Mesendoderm (in vitro differentiated cells): ENCODE measurements around the gene BACH2.
A peak's percentile ranks its signal among the peaks of the same experiment; 100 is the strongest.

Source experiments
- DNase-seq: peaks from one replicate; pipeline ENCODE4 v3.0.0; 2013
- H2AK5ac ChIP-seq: 2 replicates; pipeline ENCODE4 v1.6.1; 2013; ENCODE audit warnings: low read length, inconsistent platforms
- H2BK120ac ChIP-seq: 2 replicates; pipeline ENCODE4 v1.6.1; 2013; ENCODE audit warnings: low read depth, mild to moderate bottlenecking, low read length, moderate library complexity, mixed read lengths
- H2BK15ac ChIP-seq: replicated peaks from 2 replicates; pipeline ENCODE4 v1.6.1; 2013; ENCODE audit warnings: low read depth, mild to moderate bottlenecking, moderate library complexity
- H2BK5ac ChIP-seq: 2 replicates; pipeline ENCODE4 v1.6.1; 2013; ENCODE audit warnings: low read length, inconsistent platforms
- H3K18ac ChIP-seq: 2 replicates; pipeline ENCODE4 v1.6.1; 2013; ENCODE audit warnings: mild to moderate bottlenecking, low read length, mixed read lengths
- H3K23ac ChIP-seq: one replicate; pipeline ENCODE4 v1.6.1; 2013; ENCODE audit warnings: low read length
- H3K27ac ChIP-seq: 2 replicates; pipeline ENCODE4 v1.5.1; 2013; ENCODE audit warnings: low read depth, mild to moderate bottlenecking, inconsistent platforms, low read length, moderate library complexity
- H3K27me3 ChIP-seq: 2 replicates; pipeline ENCODE4 v1.6.1; 2013; ENCODE audit warnings: low read length, control low read depth, mild to moderate bottlenecking, inconsistent platforms; ENCODE audit not compliant: insufficient read depth, poor library complexity
- H3K36me3 ChIP-seq: 2 replicates; pipeline ENCODE4 v1.6.1; 2013; ENCODE audit warnings: low read length, inconsistent platforms; ENCODE audit not compliant: control insufficient read depth, insufficient read depth
- H3K4ac ChIP-seq: one replicate; pipeline ENCODE4 v1.6.1; 2013; ENCODE audit warnings: low read depth, mild to moderate bottlenecking, low read length, moderate library complexity
- H3K4me1 ChIP-seq: 2 replicates; pipeline ENCODE4 v1.6.1; 2013; ENCODE audit warnings: low read depth, low read length, inconsistent platforms; ENCODE audit not compliant: control insufficient read depth
- H3K4me2 ChIP-seq: 2 replicates; pipeline ENCODE4 v1.6.1; 2013; ENCODE audit warnings: low read length
- H3K4me3 ChIP-seq: 2 replicates; pipeline ENCODE4 v1.5.1; 2013; ENCODE audit warnings: mild to moderate bottlenecking, low read length
- H3K56ac ChIP-seq: one replicate; pipeline ENCODE4 v1.6.1; 2013; ENCODE audit warnings: low read length
- H3K79me1 ChIP-seq: 2 replicates; pipeline ENCODE4 v1.6.1; 2013; ENCODE audit warnings: low read length, inconsistent platforms
- H3K79me2 ChIP-seq: 2 replicates; pipeline ENCODE4 v1.6.1; 2013; ENCODE audit warnings: mild to moderate bottlenecking, low read length; ENCODE audit not compliant: control insufficient read depth, insufficient read depth
- H3K9ac ChIP-seq: 2 replicates; pipeline ENCODE4 v1.6.1; 2013; ENCODE audit warnings: low read length, inconsistent platforms
- H4K5ac ChIP-seq: one replicate; pipeline ENCODE4 v1.6.1; 2013; ENCODE audit warnings: low read length
- H4K8ac ChIP-seq: one replicate; pipeline ENCODE4 v1.6.1; 2013; ENCODE audit warnings: low read depth, mild to moderate bottlenecking, control low read depth, low read length, moderate library complexity
- WGBS: extraction: QIAGEN DNeasy Blood & Tissue Kit; methylation state at CpG from one replicate; pipeline ENCODE4 v1.1.7; 2013; ENCODE audit warnings: low lambda C conversion rate, missing lambda C conversion rate; ENCODE audit not compliant: insufficient coverage; ENCODE audit errors: extremely low coverage; 5-methylcytosine and 5-hydroxymethylcytosine counted together

The BACH2 gene

GRCh38 chr6:89940225-89941027, 356.2 kb downstream of the BACH2 start:
- Histone ChIP-seq H4K8ac (no peak overlapping the region), H2AK5ac (no peak overlapping the region), H3K4me3 (no peak overlapping the region), H3K4me1 (no peaks in the 10 kb centered on the region), H3K4me2 (no peak overlapping the region), H3K18ac (no peak overlapping the region), H3K9ac (no peak overlapping the region), H2BK120ac (no peak overlapping the region), H3K27ac (no peak overlapping the region), H3K36me3 (no peaks in the 10 kb centered on the region), H2BK15ac (no peak overlapping the region), H3K4ac (no peak overlapping the region), H3K56ac (peak overlapping the region; percentile 30), H2BK5ac (no peak overlapping the region), H3K79me1 (no peaks in the 10 kb centered on the region), H4K5ac (no peak overlapping the region), H3K79me2 (no peaks in the 10 kb centered on the region), H3K27me3 (no peaks in the 10 kb centered on the region), H3K23ac (no peak overlapping the region)
- peak; percentile 84 for DNase-seq
- no CpG with 5 or more reads among the region's 9 CpGs for WGBS

DNA sequence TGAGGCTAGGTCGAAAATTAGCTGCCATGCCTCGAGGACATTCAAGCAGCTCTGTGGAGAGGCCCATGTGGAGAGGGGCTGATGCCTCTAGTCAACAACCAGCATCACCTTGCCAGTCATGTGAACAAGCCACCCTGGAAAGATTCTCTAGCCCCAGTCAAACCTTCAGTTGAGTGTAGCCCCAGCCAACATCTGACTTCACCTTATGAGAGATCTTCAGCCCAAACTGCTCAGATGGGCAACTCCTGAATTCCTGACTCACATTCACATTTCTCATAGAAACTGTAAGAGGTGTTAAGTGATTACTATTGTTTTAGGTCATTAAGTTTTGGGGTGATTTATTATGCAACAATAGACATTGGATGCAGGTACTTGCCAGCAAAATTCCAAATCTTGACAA, 357.5 kb downstream of the BACH2 start:
- no peak overlapping the region for H3K27ac ChIP-seq
- no peak overlapping the region for H3K56ac ChIP-seq
- no peak overlapping the region for H4K5ac ChIP-seq
- no peak overlapping the region for H3K23ac ChIP-seq
- H3K36me3 ChIP-seq, result no peaks in the 10 kb centered on the region
- no peak overlapping the region for H3K18ac ChIP-seq
- H2BK120ac ChIP-seq, result no peak overlapping the region
- no peaks in the 10 kb centered on the region for H3K79me1 ChIP-seq
- H2AK5ac ChIP-seq, result no peak overlapping the region
- WGBS, result no CpG with 5 or more reads among the region's 2 CpGs
- H3K4me3 ChIP-seq, result no peak overlapping the region
- H3K4me2 ChIP-seq, result no peak overlapping the region
- no peaks in the 10 kb centered on the region for H3K27me3 ChIP-seq
- no peak for DNase-seq
- no peaks in the 10 kb centered on the region for H3K4me1 ChIP-seq
- no peaks in the 10 kb centered on the region for H3K79me2 ChIP-seq
- no peak overlapping the region for H2BK15ac ChIP-seq
- H4K8ac ChIP-seq, result no peak overlapping the region
- H2BK5ac ChIP-seq, result no peak overlapping the region
- no peak overlapping the region for H3K9ac ChIP-seq
- no peak overlapping the region for H3K4ac ChIP-seq

- no peak overlapping the region for H3K4me3 ChIP-seq
- no peak overlapping the region for H3K4me2 ChIP-seq
- H3K4ac ChIP-seq, result no peak overlapping the region
- no peak overlapping the region for H4K8ac ChIP-seq
- no peak overlapping the region for H4K5ac ChIP-seq
- no peaks in the 10 kb centered on the region for H3K36me3 ChIP-seq
- H3K23ac ChIP-seq, result no peak overlapping the region
- H3K18ac ChIP-seq, result no peak overlapping the region
- no peak overlapping the region for H2BK120ac ChIP-seq
- no peak overlapping the region for H3K56ac ChIP-seq
- H3K4me1 ChIP-seq, result no peaks in the 10 kb centered on the region
- no peak overlapping the region for H2AK5ac ChIP-seq
- H2BK15ac ChIP-seq, result no peak overlapping the region
- H3K79me1 ChIP-seq, result no peaks in the 10 kb centered on the region
- no peak overlapping the region for H3K9ac ChIP-seq
- whole genome bisulfite sequencing, result no CpG with 5 or more reads among the region's 12 CpGs
- H3K27me3 ChIP-seq, result no peaks in the 10 kb centered on the region
- no peak for DNase-seq
- no peak overlapping the region for H3K27ac ChIP-seq
- H2BK5ac ChIP-seq, result no peak overlapping the region
- H3K79me2 ChIP-seq, result no peaks in the 10 kb centered on the region
Measured at GRCh38 chr6:89938014-89938413, 358.6 kb downstream of the BACH2 start.

DNA sequence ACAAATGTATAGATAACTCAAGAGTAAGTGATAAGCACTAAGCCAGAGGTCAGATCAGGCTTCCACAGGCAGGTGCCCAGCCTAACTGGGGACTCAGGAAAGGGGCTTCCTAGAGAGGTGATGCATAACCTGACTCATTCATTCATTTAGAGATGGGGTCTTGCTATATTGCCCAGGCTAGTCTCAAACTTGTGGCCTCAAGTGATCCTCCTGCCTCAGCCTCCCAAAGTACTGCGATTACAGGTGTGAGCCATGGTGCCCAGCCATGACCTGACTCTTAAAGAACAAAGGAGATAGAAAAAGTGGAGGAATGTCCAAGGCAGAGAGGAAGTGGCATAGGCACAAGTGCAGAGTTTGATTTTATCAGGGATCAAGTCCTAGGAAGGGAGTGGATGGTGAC, 360.5 kb downstream of the BACH2 start:
- WGBS, result no CpG with 5 or more reads among the region's 1 CpG
- H3K4me2 ChIP-seq, result no peak overlapping the region
- no peak overlapping the region for H3K18ac ChIP-seq
- no peak overlapping the region for H2BK120ac ChIP-seq
- H3K27me3 ChIP-seq, result no peaks in the 10 kb centered on the region
- no peaks in the 10 kb centered on the region for H3K79me2 ChIP-seq
- H2BK5ac ChIP-seq, result no peak overlapping the region
- H3K27ac ChIP-seq, result no peak overlapping the region
- H3K23ac ChIP-seq, result no peak overlapping the region
- no peaks in the 10 kb centered on the region for H3K79me1 ChIP-seq
- no peak overlapping the region for H3K9ac ChIP-seq
- H3K4me3 ChIP-seq, result no peak overlapping the region
- H2AK5ac ChIP-seq, result no peak overlapping the region
- H3K36me3 ChIP-seq, result no peaks in the 10 kb centered on the region
- H2BK15ac ChIP-seq, result no peak overlapping the region
- H3K4me1 ChIP-seq, result no peaks in the 10 kb centered on the region
- no peak for DNase-seq
- no peak overlapping the region for H3K56ac ChIP-seq
- no peak overlapping the region for H4K8ac ChIP-seq
- H4K5ac ChIP-seq, result no peak overlapping the region
- H3K4ac ChIP-seq, result no peak overlapping the region

DNA sequence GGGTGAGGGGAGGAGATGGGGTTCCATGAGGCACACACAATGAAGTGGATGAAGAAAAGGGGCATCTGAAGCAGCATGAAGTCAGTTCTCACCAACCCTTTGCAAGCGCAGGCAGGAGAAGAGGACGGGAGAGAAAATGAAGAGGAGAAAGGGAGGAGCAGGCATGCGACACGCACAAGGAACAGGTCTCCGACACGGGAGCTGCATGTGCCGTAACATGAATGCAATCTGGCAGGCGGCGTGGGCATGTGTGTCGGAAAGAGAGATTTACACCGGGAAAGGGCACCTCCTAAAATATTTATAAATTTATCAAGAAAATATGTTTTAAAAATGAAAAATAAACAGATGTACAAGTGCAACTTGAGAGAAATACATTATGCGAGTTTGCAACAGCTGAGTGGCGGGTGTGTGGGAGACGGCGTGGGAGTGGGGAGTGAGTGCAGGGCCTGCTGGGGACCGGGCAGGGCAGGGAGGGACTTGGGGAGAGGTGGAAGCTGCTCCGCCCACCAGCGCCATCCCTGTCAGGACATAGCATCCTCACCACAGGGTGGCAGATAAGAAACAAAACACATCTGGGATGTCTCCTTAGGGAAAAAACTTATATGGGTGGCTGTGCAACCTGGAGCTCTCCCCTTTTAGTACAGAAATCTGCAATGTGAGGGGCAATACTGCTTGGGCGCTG, 361.8 kb downstream of the BACH2 start:
- Histone ChIP-seq H3K36me3 (no peaks in the 10 kb centered on the region), H3K4me2 (no peak overlapping the region), H2BK5ac (no peak overlapping the region), H3K4ac (no peak overlapping the region), H2BK15ac (no peak overlapping the region), H3K79me1 (no peaks in the 10 kb centered on the region), H3K4me3 (no peak overlapping the region), H3K4me1 (no peaks in the 10 kb centered on the region), H2AK5ac (no peak overlapping the region), H3K27me3 (no peaks in the 10 kb centered on the region), H4K8ac (no peak overlapping the region), H2BK120ac (no peak overlapping the region), H4K5ac (no peak overlapping the region), H3K27ac (no peak overlapping the region), H3K56ac (no peak overlapping the region), H3K18ac (no peak overlapping the region), H3K9ac (no peak overlapping the region), H3K79me2 (no peaks in the 10 kb centered on the region), H3K23ac (no peak overlapping the region)
- DNase-seq, result peak; percentile 67
- WGBS, result no CpG with 5 or more reads among the region's 19 CpGs
